Activated CD4-positive, alpha-beta memory T cell treated with anti-CD3 and anti-CD28 coated beads, Interleukin-2, amount 10 ng/mL, durations not matched to agents 7 days and 5 days (primary cell): ENCODE measurements around the gene FAT1. TPM values are rescaled to one million over a fixed set of nuclear protein-coding genes. Genes with fewer than 3 reads are reported as not detected.

Experiments
- CTCF ChIA-PET: fragments of 350-600 bp; sonication (Branson Sonifier 250); formaldehyde crosslinking; loops from one replicate; lab custom pipeline; 2021; ENCODE audit warnings: antibody characterized with exemption, inconsistent platforms; lab: Charles Lee
- POLR2A ChIA-PET: fragments of 350-600 bp; sonication (Branson Sonifier 250); formaldehyde crosslinking; loops from one replicate; lab custom pipeline; 2021; ENCODE audit warnings: antibody characterized with exemption; lab: Charles Lee
- DNase-seq: peaks from one replicate; pipeline ENCODE4 v3.0.0-alpha.2; 2020
- H3K27ac Mint-ChIP-seq: one replicate; pipeline ENCODE4 v1.8.0; 2021; ENCODE audit warnings: mild to moderate bottlenecking, mixed read lengths
- H3K27me3 Mint-ChIP-seq: one replicate; pipeline ENCODE4 v1.8.0; 2021; ENCODE audit warnings: mixed read lengths
- H3K36me3 Mint-ChIP-seq: one replicate; pipeline ENCODE4 v1.8.0; 2021; ENCODE audit warnings: low read depth, mixed read lengths
- H3K4me1 Mint-ChIP-seq: one replicate; pipeline ENCODE4 v1.8.0; 2021; ENCODE audit warnings: mixed read lengths
- H3K4me3 Mint-ChIP-seq: one replicate; pipeline ENCODE4 v1.8.0; 2021; ENCODE audit warnings: mild to moderate bottlenecking, mixed read lengths
- H3K9me3 Mint-ChIP-seq: one replicate; pipeline ENCODE4 v1.8.0; 2021; ENCODE audit warnings: mixed read lengths
- total RNA-seq, 2 experiments: library from RNA; stranded (reverse); gene quantifications; one replicate each; pipeline ENCODE4 v1.2.3, GENCODE V29; 2021

FAT1 gene
- total RNA-seq, 2 experiments from 2014 or later = 0.03 TPM

- Mint-ChIP-seq H3K4me3 (no peak overlapping the region), H3K27ac (no peak overlapping the region), H3K36me3 (no peaks in the 10 kb centered on the region), H3K4me1 (no peaks in the 10 kb centered on the region), H3K9me3 (peaks cover 8% of the 10 kb centered on the region), H3K27me3 (no peaks in the 10 kb centered on the region)
- DNase-seq = no peak
- ChIA-PET POLR2A (no interaction called here), CTCF (no interaction called here)
Measured at GRCh38 chr4:186619088-186619487, 104.6 kb downstream of the FAT1 start.

- no peaks in the 10 kb centered on the region for H3K27me3 Mint-ChIP-seq
- POLR2A ChIA-PET = no interaction called here
- CTCF ChIA-PET = no interaction called here
- H3K4me3 Mint-ChIP-seq = no peak overlapping the region
- no peaks in the 10 kb centered on the region for H3K36me3 Mint-ChIP-seq
- no peak for DNase-seq
- no peak overlapping the region for H3K27ac Mint-ChIP-seq
- peaks cover 7% of the 10 kb centered on the region for H3K9me3 Mint-ChIP-seq
- H3K4me1 Mint-ChIP-seq = no peaks in the 10 kb centered on the region
Measured at GRCh38 chr4:186617921-186618320, 105.7 kb downstream of the FAT1 start.

GRCh38 chr4:186607490-186607889, 116.2 kb downstream of the FAT1 start:
- ChIA-PET POLR2A (no interaction called here), CTCF (no interaction called here)
- H3K36me3 Mint-ChIP-seq = no peaks in the 10 kb centered on the region
- no peaks in the 10 kb centered on the region for H3K4me1 Mint-ChIP-seq
- H3K4me3 Mint-ChIP-seq = no peak overlapping the region
- no peaks in the 10 kb centered on the region for H3K27me3 Mint-ChIP-seq
- H3K27ac Mint-ChIP-seq = no peak overlapping the region
- peaks cover 3% of the 10 kb centered on the region for H3K9me3 Mint-ChIP-seq
- no peak for DNase-seq

GRCh38 chr4:186606591-186606992, 117.1 kb downstream of the FAT1 start:
- ChIA-PET POLR2A (no interaction called here), CTCF (interaction anchor here (0.5 kb wide), 1 partner anchor 106 kb away, joined by 3 read pairs; no protein-coding TSS in a partner anchor)
- H3K27me3 Mint-ChIP-seq = no peaks in the 10 kb centered on the region

GRCh38 chr4:186605261-186605865, 118.3 kb downstream of the FAT1 start:
- Mint-ChIP-seq H3K4me3 (no peak overlapping the region), H3K27ac (no peak overlapping the region), H3K36me3 (no peaks in the 10 kb centered on the region), H3K27me3 (no peaks in the 10 kb centered on the region), H3K4me1 (no peaks in the 10 kb centered on the region), H3K9me3 (peaks cover 3% of the 10 kb centered on the region)
- ChIA-PET POLR2A (no interaction called here), CTCF (no interaction called here)
- DNase-seq = no peak

More at GRCh38 chr4:186606591-186606992, 117.1 kb downstream of the FAT1 start:
- Mint-ChIP-seq H3K4me3 (no peak overlapping the region), H3K36me3 (no peaks in the 10 kb centered on the region), H3K4me1 (no peaks in the 10 kb centered on the region), H3K9me3 (peaks cover 3% of the 10 kb centered on the region), H3K27ac (no peak overlapping the region)
- no peak for DNase-seq

- Mint-ChIP-seq H3K27me3 (no peaks in the 10 kb centered on the region), H3K4me3 (no peak overlapping the region), H3K27ac (no peak overlapping the region), H3K4me1 (no peaks in the 10 kb centered on the region), H3K9me3 (peaks cover 3% of the 10 kb centered on the region), H3K36me3 (no peaks in the 10 kb centered on the region)
- POLR2A ChIA-PET = no interaction called here
- CTCF ChIA-PET = no interaction called here
- DNase-seq = no peak
Measured at GRCh38 chr4:186604124-186604807, 119.4 kb downstream of the FAT1 start.

- Mint-ChIP-seq H3K9me3 (peaks cover 3% of the 10 kb centered on the region), H3K4me1 (no peaks in the 10 kb centered on the region), H3K27ac (no peak overlapping the region), H3K36me3 (no peaks in the 10 kb centered on the region), H3K4me3 (no peak overlapping the region), H3K27me3 (no peaks in the 10 kb centered on the region)
- ChIA-PET POLR2A (no interaction called here), CTCF (no interaction called here)
- no peak for DNase-seq
Measured at GRCh38 chr4:186602978-186603377, 120.7 kb downstream of the FAT1 start.

- H3K9me3 Mint-ChIP-seq = peaks cover 3% of the 10 kb centered on the region
- H3K27me3 Mint-ChIP-seq = no peaks in the 10 kb centered on the region
- H3K4me1 Mint-ChIP-seq = no peaks in the 10 kb centered on the region
- H3K36me3 Mint-ChIP-seq = no peaks in the 10 kb centered on the region
- H3K27ac Mint-ChIP-seq = no peak overlapping the region
- ChIA-PET POLR2A (no interaction called here), CTCF (no interaction called here)
- no peak for DNase-seq
- no peak overlapping the region for H3K4me3 Mint-ChIP-seq
Measured at GRCh38 chr4:186599483-186599882, 124.2 kb downstream of the FAT1 start.

GRCh38 chr4:186598686-186599085, 125.0 kb downstream of the FAT1 start:
- CTCF ChIA-PET = no interaction called here
- POLR2A ChIA-PET = no interaction called here
- H3K9me3 Mint-ChIP-seq = no peaks in the 10 kb centered on the region
- no peaks in the 10 kb centered on the region for H3K27me3 Mint-ChIP-seq
- no peaks in the 10 kb centered on the region for H3K4me1 Mint-ChIP-seq
- no peaks in the 10 kb centered on the region for H3K36me3 Mint-ChIP-seq
- no peak overlapping the region for H3K27ac Mint-ChIP-seq
- no peak overlapping the region for H3K4me3 Mint-ChIP-seq
- no peak for DNase-seq

GRCh38 chr4:186596850-186597390, 126.7 kb downstream of the FAT1 start:
- Mint-ChIP-seq H3K9me3 (no peaks in the 10 kb centered on the region), H3K4me1 (no peaks in the 10 kb centered on the region), H3K27me3 (no peaks in the 10 kb centered on the region), H3K4me3 (no peak overlapping the region), H3K27ac (no peak overlapping the region), H3K36me3 (no peaks in the 10 kb centered on the region)
- ChIA-PET POLR2A (no interaction called here), CTCF (interaction anchor here (1.4 kb wide), 1 partner anchor 10 kb away, joined by 3 read pairs; no protein-coding TSS in a partner anchor)
- DNase-seq = no peak

- no peaks in the 10 kb centered on the region for H3K36me3 Mint-ChIP-seq
- no peaks in the 10 kb centered on the region for H3K9me3 Mint-ChIP-seq
- ChIA-PET POLR2A (no interaction called here), CTCF (interaction anchor here (1.4 kb wide), 1 partner anchor 9 kb away, joined by 3 read pairs; no protein-coding TSS in a partner anchor)
- no peaks in the 10 kb centered on the region for H3K4me1 Mint-ChIP-seq
- no peaks in the 10 kb centered on the region for H3K27me3 Mint-ChIP-seq
- no peak for DNase-seq
- no peak overlapping the region for H3K27ac Mint-ChIP-seq
- no peak overlapping the region for H3K4me3 Mint-ChIP-seq
Measured at GRCh38 chr4:186596346-186596745, 127.3 kb downstream of the FAT1 start.

GRCh38 chr4:186593587-186593973, 130.1 kb downstream of the FAT1 start:
- ChIA-PET POLR2A (no interaction called here), CTCF (no interaction called here)
- Mint-ChIP-seq H3K27ac (no peak overlapping the region), H3K4me1 (no peaks in the 10 kb centered on the region), H3K9me3 (no peaks in the 10 kb centered on the region), H3K4me3 (no peak overlapping the region), H3K27me3 (no peaks in the 10 kb centered on the region), H3K36me3 (no peaks in the 10 kb centered on the region)
- DNase-seq = no peak

GRCh38 chr4:186592966-186593586, 130.6 kb downstream of the FAT1 start:
- DNase-seq = no peak

More at GRCh38 chr4:186592966-186593586, 130.6 kb downstream of the FAT1 start:
- H3K27me3 Mint-ChIP-seq = no peaks in the 10 kb centered on the region
- H3K4me3 Mint-ChIP-seq = no peak overlapping the region
- H3K27ac Mint-ChIP-seq = no peak overlapping the region
- no peaks in the 10 kb centered on the region for H3K36me3 Mint-ChIP-seq
- H3K9me3 Mint-ChIP-seq = no peaks in the 10 kb centered on the region
- no peaks in the 10 kb centered on the region for H3K4me1 Mint-ChIP-seq
- ChIA-PET CTCF (no interaction called here), POLR2A (no interaction called here)
